ENCODE results near the gene PPM1H.

Gene PPM1H

GRCh38 chr12:62726471-62726980, 208.4 kb downstream of the PPM1H start:
- DNase-seq: no peak

GRCh38 chr12:62725781-62726180, 209.2 kb downstream of the PPM1H start:
- DNase-seq: no peak

GRCh38 chr12:62724947-62725451, 210.0 kb downstream of the PPM1H start:
- DNase-seq: no peak

GRCh38 chr12:62724285-62724684, 210.7 kb downstream of the PPM1H start:
- DNase-seq: no peak

GRCh38 chr12:62722971-62723680, 211.8 kb downstream of the PPM1H start:
- no peak for DNase-seq

- no peak for DNase-seq
These were observed 214.2 kb downstream of the PPM1H start for GRCh38 chr12:62720661-62721330.

GRCh38 chr12:62720025-62720424, 214.9 kb downstream of the PPM1H start:
- no peak for DNase-seq

GRCh38 chr12:62718762-62719426, 216.1 kb downstream of the PPM1H start:
- no peak for DNase-seq

- no peak for DNase-seq
These were observed 217.3 kb downstream of the PPM1H start for GRCh38 chr12:62717643-62718042.

- DNase-seq: no peak
These were observed 218.0 kb downstream of the PPM1H start for GRCh38 chr12:62716866-62717525.

GRCh38 chr12:62716037-62716436, 218.9 kb downstream of the PPM1H start:
- DNase-seq: no peak

- DNase-seq: no peak
These were observed 219.9 kb downstream of the PPM1H start for GRCh38 chr12:62714774-62715721.

- DNase-seq: no peak
These were observed 220.7 kb downstream of the PPM1H start for GRCh38 chr12:62714181-62714773.

- DNase-seq: no peak
These were observed 221.2 kb downstream of the PPM1H start for GRCh38 chr12:62713723-62714122.

- DNase-seq: no peak
These were observed 222.0 kb downstream of the PPM1H start for GRCh38 chr12:62712681-62713573.

- DNase-seq: no peak
These were observed 223.2 kb downstream of the PPM1H start for GRCh38 chr12:62711631-62712241.

GRCh38 chr12:62709311-62709710, 225.6 kb downstream of the PPM1H start:
- no peak for DNase-seq

GRCh38 chr12:62707939-62708338, 227.0 kb downstream of the PPM1H start:
- DNase-seq: no peak

- no peak for DNase-seq
These were observed 229.1 kb downstream of the PPM1H start for GRCh38 chr12:62705846-62706245.

- no peak for DNase-seq
These were observed 232.0 kb downstream of the PPM1H start for GRCh38 chr12:62703011-62703380.
